ENCODE results near the gene ATP8B4. TPM values are rescaled to one million over a fixed set of nuclear protein-coding genes. Genes with fewer than 3 reads are reported as not detected.
A peak's percentile ranks its signal among the peaks of the same experiment; 100 is the strongest.

The ATP8B4 gene
- total RNA-seq, 4 donors from 2014 or later: 2.0 to 9.8 (median 9.2) TPM

GRCh38 chr15:49908933-49909295 lies 210.1 kb downstream of the ATP8B4 start:
- Histone ChIP-seq H3K36me3 (no peaks in the 10 kb centered on the region), H3K27ac (no peak overlapping the region), H3K27me3 (no peaks in the 10 kb centered on the region), H3K4me1 (peaks cover 0 to 5% (median 0%) of the 10 kb centered on the region in 3 donors), H3K9me3 (peaks cover 0 to 8% (median 0%) of the 10 kb centered on the region in 3 donors), H3K4me3 (no peak overlapping the region)
- TF ChIP-seq POLR2AphosphoS5 (IDR thresholded peaks at IDR 0.05) (no peak), CTCF (IDR thresholded peaks at IDR 0.05) (no peak), EP300 (IDR thresholded peaks at IDR 0.05) (no peak), POLR2A (IDR thresholded peaks at IDR 0.05) (no peak)
- ATAC-seq: no peak
- 100% methylated on average over 2 of the region's 4 CpGs; no CpG with 5 or more reads in 1 of the 2 donors for WGBS, 2 donors (ENCODE audit: low coverage in 1 of 2)

GRCh38 chr15:49908236-49908932 lies 210.6 kb downstream of the ATP8B4 start:
- no peak overlapping the region for H3K4me3 ChIP-seq
- H3K4me1 ChIP-seq: peaks cover 0 to 11% (median 2%) of the 10 kb centered on the region in 3 donors
- TF ChIP-seq CTCF (IDR thresholded peaks at IDR 0.05) (no peak), EP300 (IDR thresholded peaks at IDR 0.05) (no peak), POLR2A (IDR thresholded peaks at IDR 0.05) (no peak), POLR2AphosphoS5 (IDR thresholded peaks at IDR 0.05) (no peak)
- H3K36me3 ChIP-seq: no peaks in the 10 kb centered on the region
- no peak overlapping the region for H3K27ac ChIP-seq
- H3K27me3 ChIP-seq: no peaks in the 10 kb centered on the region
- H3K9me3 ChIP-seq: peaks cover 0 to 8% (median 0%) of the 10 kb centered on the region in 3 donors
- ATAC-seq: no peak
- WGBS, 2 donors (ENCODE audit: low coverage in 1 of 2): 88 to 89% methylated on average over 1 of the region's 2 CpGs

GRCh38 chr15:49906966-49907365 lies 212.1 kb downstream of the ATP8B4 start:
- Histone ChIP-seq H3K4me1 (peaks cover 0 to 25% (median 6%) of the 10 kb centered on the region in 3 donors), H3K4me3 (no peak overlapping the region), H3K27ac (no peak overlapping the region), H3K36me3 (no peaks in the 10 kb centered on the region), H3K9me3 (peaks cover 0 to 8% (median 0%) of the 10 kb centered on the region in 3 donors), H3K27me3 (no peaks in the 10 kb centered on the region)
- WGBS, 2 donors (ENCODE audit: low coverage in 1 of 2): 33 to 44% methylated on average over 1 of the region's 1 CpG
- ATAC-seq: no peak
- TF ChIP-seq POLR2A (IDR thresholded peaks at IDR 0.05): no peak
- TF ChIP-seq CTCF (IDR thresholded peaks at IDR 0.05): no peak
- no peak for TF ChIP-seq POLR2AphosphoS5 (IDR thresholded peaks at IDR 0.05)
- no peak for TF ChIP-seq EP300 (IDR thresholded peaks at IDR 0.05)

GRCh38 chr15:49905221-49905620 lies 213.8 kb downstream of the ATP8B4 start:
- H3K4me3 ChIP-seq: no peak overlapping the region
- TF ChIP-seq POLR2AphosphoS5 (IDR thresholded peaks at IDR 0.05) (no peak), CTCF (IDR thresholded peaks at IDR 0.05) (no peak), POLR2A (IDR thresholded peaks at IDR 0.05) (no peak), EP300 (IDR thresholded peaks at IDR 0.05) (no peak)
- peaks cover 3 to 42% (median 13%) of the 10 kb centered on the region in 3 donors for H3K4me1 ChIP-seq
- H3K27me3 ChIP-seq: no peaks in the 10 kb centered on the region
- H3K36me3 ChIP-seq: no peaks in the 10 kb centered on the region
- H3K27ac ChIP-seq: no peak overlapping the region
- H3K9me3 ChIP-seq: peaks cover 0 to 2% (median 0%) of the 10 kb centered on the region in 3 donors
- no peak for ATAC-seq

GRCh38 chr15:49904296-49904695 lies 214.7 kb downstream of the ATP8B4 start:
- H3K27me3 ChIP-seq: no peaks in the 10 kb centered on the region
- H3K9me3 ChIP-seq: no peaks in the 10 kb centered on the region
- no peak for ATAC-seq
- no peaks in the 10 kb centered on the region for H3K36me3 ChIP-seq
- H3K27ac ChIP-seq: peak overlapping the region in 2 of 4 donors; percentile 70 to 82
- TF ChIP-seq CTCF (IDR thresholded peaks at IDR 0.05) (no peak), EP300 (IDR thresholded peaks at IDR 0.05) (no peak), POLR2A (IDR thresholded peaks at IDR 0.05) (no peak), POLR2AphosphoS5 (IDR thresholded peaks at IDR 0.05) (no peak)
- H3K4me1 ChIP-seq: peaks cover 10 to 52% (median 13%) of the 10 kb centered on the region in 3 donors
- no peak overlapping the region for H3K4me3 ChIP-seq
